Heart right ventricle (tissue), 16 donors: ENCODE measurements around the gene TMEM244. TPM values are rescaled to one million over a fixed set of nuclear protein-coding genes. Genes with fewer than 3 reads are reported as not detected.

Source experiments
- ATAC-seq, 8 donors: fragments of 200-7000 bp; cut with Tn5 transposase; one replicate each; pipeline ENCODE4 v1.9.1; 2020; ENCODE audit warnings: mild to moderate bottlenecking in 8 of 8, moderate library complexity in 8 of 8, moderate number of reproducible peaks in 1 of 8
- DNase-seq, 2 donors: peaks; one replicate each; pipeline ENCODE4 v3.0.0-alpha.2; 2020
- H3K27ac ChIP-seq, 10 donors: fragments of 200-600 bp; sonication (generic) in 2 of 10; one replicate each; pipeline versions ENCODE4 v1.5.0 to v1.8.0; 2020 to 2022; ENCODE audit warnings: mild to moderate bottlenecking in 3 of 10
- H3K27me3 ChIP-seq, 7 donors: fragments of 200-600 bp; one replicate each; pipeline ENCODE4 v1.8.0; 2021 to 2022; ENCODE audit warnings: mild to moderate bottlenecking in 2 of 7
- H3K36me3 ChIP-seq, 9 donors: fragments of 200-600 bp; sonication (generic) in 1 of 9; one replicate each; pipeline versions ENCODE4 v1.5.0 to v1.8.0; 2020 to 2022; ENCODE audit warnings: mild to moderate bottlenecking in 2 of 9
- H3K4me1 ChIP-seq, 9 donors: fragments of 200-600 bp; sonication (generic) in 1 of 9; one replicate each; pipeline versions ENCODE4 v1.5.0 to v1.8.0; 2020 to 2022; ENCODE audit warnings: mild to moderate bottlenecking in 4 of 9
- H3K4me3 ChIP-seq, 10 donors: fragments of 200-600 bp; sonication (generic) in 2 of 10; one replicate each; pipeline versions ENCODE4 v1.5.0 to v1.8.0; 2020 to 2022; ENCODE audit warnings: mild to moderate bottlenecking in 7 of 10, moderate library complexity in 2 of 10
- H3K9me3 ChIP-seq, 11 donors: fragments of 200-600 bp in 10 of 11; sonication (generic) in 2 of 11; one replicate each; pipeline versions ENCODE4 v1.5.0 to v1.8.0; 2013 to 2022; ENCODE audit warnings: mild to moderate bottlenecking in 2 of 11, control low read depth in 1 of 11, moderate library complexity in 1 of 11
- CTCF ChIP-seq, 9 donors: fragments of 200-600 bp; sonication (generic) in 2 of 9; IDR thresholded peaks; one replicate each; pipeline versions ENCODE4 v1.5.0 to v1.8.0; 2021 to 2022; ENCODE audit warnings: antibody characterized with exemption in 9 of 9, mild to moderate bottlenecking in 5 of 9, moderate library complexity in 1 of 9
- WGBS, 2 donors: extraction: QIAGEN DNeasy Blood & Tissue Kit; methylation state at CpG; one replicate each; pipeline ENCODE4 v1.1.7; 2013; ENCODE audit warnings: inconsistent platforms in 1 of 2; 5-methylcytosine and 5-hydroxymethylcytosine counted together
- intact Hi-C, 10 donors: fragments of 100-400 bp; cut with DNase I; formaldehyde crosslinking; loops; one replicate each; pipeline versions ENCODE4 v1.11.1 to v1.14.2; 2022
- polyA plus RNA-seq, 2 donors: library from polyadenylated mRNA; stranded (reverse); fragments of 200-250 nt; gene quantifications; one replicate each; pipeline ENCODE4 v1.2.3, GENCODE V29; 2013
- total RNA-seq, 10 donors: library from RNA; stranded (reverse); fragmentation: NEBNext Ultra II Directional in 3 of 10; extraction: Animal tissue kit (Norgen Biotek cat#: 25700) in 3 of 10; gene quantifications; one replicate each; pipeline versions ENCODE4 v1.2.1 to v1.2.4, GENCODE V29; 2021 to 2023
- donor health status: Arrhythmogenic right ventricular cardiomyopathy.
- donor health status: ischemic (EF 13 %, LVEDD 7.1; RV severe dilation, severe dysfunction).
- donor health status: healthy with polysubstance abuse.
- donor health status: DM: no; HTN: yes; CAD: no.
- donor health status: DM: no; HTN: no; CAD: no.
- donor health status: ischemic (EF 25% LVEDD 6.9; RV normal size, moderate dysfunction).
- donor health status: ischemic (EF 25% LVEDD 5.7; RV mildly dilated, moderate dysfunction).
- donor health status: healthy.
- donor health status: DM: yes; HTN: yes; CAD: no.
- donor health status: Ischemic cardiomyopathy.
- donor health status: ischemic (EF 35%, LVEDD 5.7; RV mildly dilated, moderate dysfunction).
- donor health status: nonischemic (EF 11% LVEDD 7.7; RV severe dilation, severe dysfunction).
- donor health status: DM: yes; HTN: yes; CAD: no.
- donor health status: PGD.
- donor health status: ischemic (EF 29% LVEDD 5.4; RV normal size, mild dysfunction).
- donor health status: nonischemic (EF 23%, LVEDD 6.1; RV moderate dilation, normal function).

Gene TMEM244
- total and polyA plus RNA-seq, 12 donors, result not detected

GRCh38 chr6:129867403-129867802 lies 6.3 kb upstream of the TMEM244 start:
- H3K9me3 ChIP-seq, result peaks cover 0 to 6% (median 0%) of the 10 kb centered on the region in 11 donors
- TF ChIP-seq CTCF (IDR thresholded peaks at IDR 0.05), result no peak
- peaks cover 0 to 1% (median 0%) of the 10 kb centered on the region in 7 donors for H3K27me3 ChIP-seq
- DNase-seq (no peak), ATAC-seq (no peak)
- H3K4me3 ChIP-seq, result no peak overlapping the region
- intact Hi-C loops, result no loop called here
- H3K36me3 ChIP-seq, result no peaks in the 10 kb centered on the region
- no peaks in the 10 kb centered on the region for H3K4me1 ChIP-seq
- H3K27ac ChIP-seq, result no peak overlapping the region

GRCh38 chr6:129866688-129867087 lies 5.6 kb upstream of the TMEM244 start:
- H3K36me3 ChIP-seq, result no peaks in the 10 kb centered on the region
- H3K9me3 ChIP-seq, result peaks cover 0 to 6% (median 0%) of the 10 kb centered on the region in 11 donors
- H3K4me3 ChIP-seq, result no peak overlapping the region
- no peak overlapping the region for H3K27ac ChIP-seq
- 80 to 84% methylated on average over 2 of the region's 2 CpGs for WGBS, 2 donors
- no peak for ATAC-seq
- DNase-seq, result no peak
- no peaks in the 10 kb centered on the region for H3K4me1 ChIP-seq
- no peaks in the 10 kb centered on the region for H3K27me3 ChIP-seq
- intact Hi-C loops, result no loop called here
- no peak for TF ChIP-seq CTCF (IDR thresholded peaks at IDR 0.05)

GRCh38 chr6:129866256-129866655 lies 5.1 kb upstream of the TMEM244 start:
- ATAC-seq (no peak), DNase-seq (no peak)
- TF ChIP-seq CTCF (IDR thresholded peaks at IDR 0.05), result no peak
- no peak overlapping the region for H3K27ac ChIP-seq
- H3K36me3 ChIP-seq, result no peaks in the 10 kb centered on the region
- intact Hi-C loops, result no loop called here
- no peaks in the 10 kb centered on the region for H3K27me3 ChIP-seq
- H3K4me1 ChIP-seq, result no peaks in the 10 kb centered on the region
- H3K4me3 ChIP-seq, result no peak overlapping the region
- WGBS, 2 donors, result 32 to 47% methylated on average over 1 of the region's 1 CpG
- peaks cover 0 to 6% (median 0%) of the 10 kb centered on the region in 11 donors for H3K9me3 ChIP-seq

- H3K36me3 ChIP-seq, result no peaks in the 10 kb centered on the region
- intact Hi-C loops, result no loop called here
- no peaks in the 10 kb centered on the region for H3K27me3 ChIP-seq
- DNase-seq (no peak), ATAC-seq (no peak)
- H3K4me1 ChIP-seq, result peaks cover 0 to 5% (median 0%) of the 10 kb centered on the region in 9 donors
- H3K9me3 ChIP-seq, result peaks cover 0 to 6% (median 0%) of the 10 kb centered on the region in 11 donors
- no peak overlapping the region for H3K27ac ChIP-seq
- H3K4me3 ChIP-seq, result no peak overlapping the region
- no peak for TF ChIP-seq CTCF (IDR thresholded peaks at IDR 0.05)
- 90 to 91% methylated on average over 4 of the region's 4 CpGs for WGBS, 2 donors
These were observed 3.9 kb upstream of the TMEM244 start for GRCh38 chr6:129865013-129865412.
